Measurements from ENCODE around the gene DYSF.
"Not testable (repeated sequence)": the region's sequence is repeated elsewhere in the genome, so short reads cannot be mapped to it uniquely, and the experiment has no call there.

The DYSF gene

GRCh38 chr2:71453404-71454220, at the start of gene DYSF:
DYSF (plus strand) TSS chr2:71453561.
- DNase-seq, result peak in 1 of 2 donors; percentile 17

GRCh38 chr2:71409611-71410010, 43.8 kb upstream of the DYSF start:
- DNase-seq, result no peak

GRCh38 chr2:71410696-71411095, 42.7 kb upstream of the DYSF start:
- DNase-seq, result no peak

GRCh38 chr2:71416866-71417265, 36.5 kb upstream of the DYSF start:
- DNase-seq, result not testable (repeated sequence)

GRCh38 chr2:71417300-71418202, 35.8 kb upstream of the DYSF start:
- no peak for DNase-seq

GRCh38 chr2:71419145-71419544, 34.2 kb upstream of the DYSF start:
- DNase-seq, result no peak

- DNase-seq, result no peak
Measured at GRCh38 chr2:71419976-71420375, 33.4 kb upstream of the DYSF start.

GRCh38 chr2:71422786-71423185, 30.6 kb upstream of the DYSF start:
- DNase-seq, result no peak

- no peak for DNase-seq
Measured at GRCh38 chr2:71423817-71424420, 29.4 kb upstream of the DYSF start.

GRCh38 chr2:71426721-71427120, 26.6 kb upstream of the DYSF start:
- no peak for DNase-seq

GRCh38 chr2:71428472-71429383, 24.6 kb upstream of the DYSF start:
- DNase-seq, result no peak

GRCh38 chr2:71445142-71445541, 8.2 kb upstream of the DYSF start:
- not testable (repeated sequence) for DNase-seq

- no peak for DNase-seq
Measured at GRCh38 chr2:71446505-71446904, 6.9 kb upstream of the DYSF start.

- no peak for DNase-seq
Measured at GRCh38 chr2:71449343-71449742, 4.0 kb upstream of the DYSF start.

GRCh38 chr2:71451705-71452104, 1.7 kb upstream of the DYSF start:
- DNase-seq, result no peak

- DNase-seq, result peak in 1 of 2 donors; percentile 15
Measured at GRCh38 chr2:71452565-71452964, 796 bp upstream of the DYSF start.

- no peak for DNase-seq
Measured at GRCh38 chr2:71454221-71455010, 1.1 kb downstream of the DYSF start.

GRCh38 chr2:71455011-71455740, 1.8 kb downstream of the DYSF start:
- DNase-seq, result no peak

- no peak for DNase-seq
Measured at GRCh38 chr2:71455741-71456569, 2.6 kb downstream of the DYSF start.

- no peak for DNase-seq
Measured at GRCh38 chr2:71456617-71457016, 3.3 kb downstream of the DYSF start.
